Kidney epithelial cell (primary cell): ENCODE data around the gene ROCK2. TPM values are rescaled to one million over a fixed set of nuclear protein-coding genes. Genes with fewer than 3 reads are reported as not detected.

Source experiments
- DNase-seq: peaks from one replicate; pipeline ENCODE4 v3.0.0-alpha.2; 2010; ENCODE audit warnings: low read depth
- H3K27me3 ChIP-seq: 2 replicates; pipeline ENCODE4 v1.6.0; 2011; ENCODE audit warnings: low read length; ENCODE audit not compliant: control insufficient read depth, insufficient read depth
- H3K36me3 ChIP-seq: 2 replicates; pipeline ENCODE4 v1.5.1; 2011; ENCODE audit warnings: low read length; ENCODE audit not compliant: control insufficient read depth, insufficient read depth
- H3K4me3 ChIP-seq: 2 replicates; pipeline ENCODE4 v1.5.1; 2011; ENCODE audit warnings: low read depth, mild to moderate bottlenecking, control low read depth, low read length
- total RNA-seq: library from RNA; depleted of rRNA; stranded (reverse); fragments of >200 nt; gene quantifications from 2 replicates; pipeline ENCODE4 v1.2.3, GENCODE V29; 2015
- TF ChIP-seq, protein P1 (sequence below): IDR thresholded peaks from 2 replicates; pipeline ENCODE4 v1.5.1; 2011; ENCODE audit warnings: mild to moderate bottlenecking, moderate library complexity, low read length, control low read depth, inconsistent platforms; ENCODE audit not compliant: insufficient read depth, poor library complexity, severe bottlenecking

The ROCK2 gene
- total RNA-seq, 1 donor from 2014 or later, result 26.4 TPM

DNA sequence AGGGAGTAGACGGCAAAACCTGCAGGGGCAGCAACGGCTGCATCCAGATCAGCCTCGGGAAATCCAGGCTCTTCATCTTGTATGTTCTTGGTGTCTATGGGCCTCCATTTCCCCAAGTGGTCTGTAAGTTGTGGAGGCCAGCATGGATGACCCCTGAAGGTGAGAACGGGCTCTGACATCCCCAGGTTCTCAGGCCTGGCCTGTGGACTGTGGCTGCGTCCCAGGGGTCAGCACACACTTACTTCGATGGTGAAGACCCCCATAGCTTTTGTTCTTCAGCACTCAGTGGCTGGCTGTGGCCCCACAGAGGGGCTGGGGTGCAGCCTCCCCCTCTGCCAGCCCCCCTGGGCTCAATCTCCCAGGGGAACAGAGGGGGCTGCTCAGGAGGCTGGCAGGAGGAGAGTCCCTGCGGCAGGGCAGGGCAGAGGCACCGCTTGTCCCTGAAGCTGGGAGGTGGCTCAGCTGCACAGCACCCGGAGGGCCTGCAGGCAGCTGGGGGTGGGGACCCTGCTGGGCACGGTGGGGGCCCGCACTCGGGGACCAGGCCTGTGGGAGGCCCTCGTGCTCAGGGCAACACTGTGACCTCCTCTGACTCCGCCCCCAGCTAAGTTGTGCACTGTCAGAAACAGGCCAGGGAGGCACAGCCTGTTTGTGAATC, 185.4 kb downstream of the ROCK2 start:
- TF ChIP-seq, protein P1, sequence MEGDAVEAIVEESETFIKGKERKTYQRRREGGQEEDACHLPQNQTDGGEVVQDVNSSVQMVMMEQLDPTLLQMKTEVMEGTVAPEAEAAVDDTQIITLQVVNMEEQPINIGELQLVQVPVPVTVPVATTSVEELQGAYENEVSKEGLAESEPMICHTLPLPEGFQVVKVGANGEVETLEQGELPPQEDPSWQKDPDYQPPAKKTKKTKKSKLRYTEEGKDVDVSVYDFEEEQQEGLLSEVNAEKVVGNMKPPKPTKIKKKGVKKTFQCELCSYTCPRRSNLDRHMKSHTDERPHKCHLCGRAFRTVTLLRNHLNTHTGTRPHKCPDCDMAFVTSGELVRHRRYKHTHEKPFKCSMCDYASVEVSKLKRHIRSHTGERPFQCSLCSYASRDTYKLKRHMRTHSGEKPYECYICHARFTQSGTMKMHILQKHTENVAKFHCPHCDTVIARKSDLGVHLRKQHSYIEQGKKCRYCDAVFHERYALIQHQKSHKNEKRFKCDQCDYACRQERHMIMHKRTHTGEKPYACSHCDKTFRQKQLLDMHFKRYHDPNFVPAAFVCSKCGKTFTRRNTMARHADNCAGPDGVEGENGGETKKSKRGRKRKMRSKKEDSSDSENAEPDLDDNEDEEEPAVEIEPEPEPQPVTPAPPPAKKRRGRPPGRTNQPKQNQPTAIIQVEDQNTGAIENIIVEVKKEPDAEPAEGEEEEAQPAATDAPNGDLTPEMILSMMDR, result no peak
- Histone ChIP-seq H3K36me3 (no peaks in the 10 kb centered on the region), H3K27me3 (no peaks in the 10 kb centered on the region), H3K4me3 (no peak overlapping the region)
- DNase-seq, result no peak

GRCh38 chr2:11157731-11158130, 186.7 kb downstream of the ROCK2 start:
- DNase-seq, result no peak

GRCh38 chr2:11157296-11157695, 187.1 kb downstream of the ROCK2 start:
- TF ChIP-seq, protein P1, result no peak
- no peak for DNase-seq
- H3K4me3 ChIP-seq, result no peak overlapping the region
- H3K36me3 ChIP-seq, result no peaks in the 10 kb centered on the region
- H3K27me3 ChIP-seq, result peaks cover 3% of the 10 kb centered on the region

More at GRCh38 chr2:11157731-11158130, 186.7 kb downstream of the ROCK2 start:
- TF ChIP-seq, protein P1, result no peak
- Histone ChIP-seq H3K27me3 (no peaks in the 10 kb centered on the region), H3K36me3 (no peaks in the 10 kb centered on the region), H3K4me3 (no peak overlapping the region)

DNA sequence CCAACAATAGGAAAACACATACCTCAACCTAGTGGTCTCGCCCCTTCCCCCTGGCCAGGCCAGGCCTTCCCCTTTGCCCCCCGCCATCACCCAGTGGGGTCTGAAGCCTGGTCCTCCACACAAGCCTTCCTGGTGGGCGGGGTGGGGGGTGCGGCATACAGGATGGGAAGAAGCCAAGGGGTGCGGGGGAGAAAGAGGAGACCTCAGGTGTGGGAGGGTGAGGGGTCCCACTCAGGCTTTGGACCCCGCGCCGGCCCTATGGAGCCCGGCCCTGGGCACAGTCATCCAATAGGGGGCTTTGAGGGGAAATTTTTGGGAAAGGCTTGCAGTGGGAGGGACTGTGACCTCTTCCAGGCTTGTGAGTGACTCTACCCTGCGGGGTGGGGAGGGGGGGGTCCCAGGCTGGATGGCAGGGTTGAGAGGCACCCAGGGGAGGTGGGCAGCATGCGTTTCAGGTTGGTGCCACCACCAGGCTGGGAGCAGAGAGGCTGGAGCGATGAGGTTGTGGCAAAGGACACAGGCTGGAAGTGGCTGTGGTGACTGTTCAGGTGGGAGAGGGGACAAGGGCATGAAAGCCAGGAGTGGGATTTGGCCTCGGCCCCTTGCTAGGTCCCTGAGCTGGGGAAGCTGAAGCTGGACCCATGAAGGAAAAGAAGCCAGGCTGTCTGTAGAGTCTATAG, 187.9 kb downstream of the ROCK2 start:
- Histone ChIP-seq H3K4me3 (no peak overlapping the region), H3K27me3 (peaks cover 3% of the 10 kb centered on the region), H3K36me3 (no peaks in the 10 kb centered on the region)
- TF ChIP-seq, protein P1, result no peak
- no peak for DNase-seq

DNA sequence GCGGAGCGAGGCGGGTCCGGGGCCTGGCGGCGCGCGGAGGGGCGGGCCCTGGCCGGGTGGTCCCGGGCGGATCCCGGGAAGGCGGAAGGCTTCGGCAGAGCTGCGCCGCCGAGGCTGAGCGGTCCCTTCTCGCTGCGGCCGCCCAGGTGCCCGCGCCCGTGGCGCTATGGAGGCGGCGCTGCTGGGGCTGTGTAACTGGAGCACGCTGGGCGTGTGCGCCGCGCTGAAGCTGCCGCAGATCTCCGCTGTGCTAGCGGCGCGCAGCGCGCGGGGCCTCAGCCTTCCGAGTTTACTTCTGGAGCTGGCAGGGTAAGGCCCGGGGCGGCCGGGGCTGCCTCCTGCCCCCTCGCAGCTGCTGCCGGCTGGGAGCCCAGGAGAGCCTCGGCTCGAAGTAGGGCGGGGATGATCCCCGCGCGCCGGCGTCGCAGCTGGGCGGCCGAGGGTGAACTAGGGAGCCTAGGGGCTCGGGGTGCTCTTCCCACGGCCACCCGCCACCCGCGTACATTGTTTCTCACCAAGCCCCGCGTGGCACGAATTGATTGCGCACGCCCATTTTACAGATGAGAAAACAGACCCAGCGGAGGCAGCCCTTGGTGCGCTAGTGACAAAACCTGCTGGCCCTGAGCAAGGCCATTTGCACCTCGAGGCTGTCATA, 188.9 kb downstream of the ROCK2 start, which contains the start of gene SLC66A3:
Gene SLC66A3, plus strand, starts transcription at position 87 of the 655 bp plus-strand sequence. Its CDS starts 80 bp downstream, at position 167.
- peak within 1 kb of the TSS; percentile 50 for H3K4me3 ChIP-seq
- TF ChIP-seq, protein P1, result no peak
- DNase-seq, result peak; percentile 54

More for the DNA sequence above, 188.9 kb downstream of the ROCK2 start, which contains the start of gene SLC66A3:
- peaks cover 3% of the 10 kb centered on the region for H3K27me3 ChIP-seq
- H3K36me3 ChIP-seq, result no peaks in the 10 kb centered on the region
